Kidney epithelial cell (primary cell): ENCODE measurements around the gene SYDE1. TPM values are rescaled to one million over a fixed set of nuclear protein-coding genes. Genes with fewer than 3 reads are reported as not detected.

ENCODE experiments used
- DNase-seq: peaks from one replicate; pipeline ENCODE4 v3.0.0-alpha.2; 2010; ENCODE audit warnings: low read depth
- H3K27me3 ChIP-seq: 2 replicates; pipeline ENCODE4 v1.6.0; 2011; ENCODE audit warnings: low read length; ENCODE audit not compliant: control insufficient read depth, insufficient read depth
- H3K36me3 ChIP-seq: 2 replicates; pipeline ENCODE4 v1.5.1; 2011; ENCODE audit warnings: low read length; ENCODE audit not compliant: control insufficient read depth, insufficient read depth
- H3K4me3 ChIP-seq: 2 replicates; pipeline ENCODE4 v1.5.1; 2011; ENCODE audit warnings: low read depth, mild to moderate bottlenecking, control low read depth, low read length
- total RNA-seq: library from RNA; depleted of rRNA; stranded (reverse); fragments of >200 nt; gene quantifications from 2 replicates; pipeline ENCODE4 v1.2.3, GENCODE V29; 2015
- TF ChIP-seq, protein P1 (sequence below): IDR thresholded peaks from 2 replicates; pipeline ENCODE4 v1.5.1; 2011; ENCODE audit warnings: mild to moderate bottlenecking, moderate library complexity, low read length, control low read depth, inconsistent platforms; ENCODE audit not compliant: insufficient read depth, poor library complexity, severe bottlenecking

Gene SYDE1
- total RNA-seq, 1 donor from 2014 or later, result 28.4 TPM

DNA sequence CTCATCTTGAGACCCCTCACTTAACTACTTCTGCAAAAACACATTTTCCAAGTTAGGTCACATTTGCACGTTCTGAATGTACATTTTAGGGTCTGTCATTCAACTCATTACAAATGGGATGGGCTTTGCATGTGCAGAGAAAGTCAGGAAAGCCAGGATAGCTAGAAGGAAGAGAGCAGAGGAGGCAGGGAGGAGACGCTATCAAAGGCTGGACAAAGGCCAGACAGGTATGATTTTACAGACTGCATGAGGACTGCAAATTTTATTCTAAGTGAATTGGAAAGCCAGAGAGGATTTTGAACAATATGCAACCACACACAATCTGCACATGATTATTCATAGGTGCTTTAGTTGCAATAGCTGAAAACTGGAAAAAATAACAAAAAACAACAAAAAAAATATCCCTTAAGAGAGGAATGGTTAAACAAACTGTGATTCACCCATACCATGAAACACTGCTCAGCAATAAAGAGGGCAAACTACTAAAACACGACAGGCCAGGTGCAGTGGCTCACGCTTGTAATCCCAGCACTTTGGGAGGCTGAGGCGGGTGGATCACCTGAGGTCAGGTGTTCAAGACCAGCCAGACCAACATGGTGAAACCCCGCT, 21.1 kb downstream of the SYDE1 start:
- H3K36me3 ChIP-seq, result no peaks in the 10 kb centered on the region
- no peak overlapping the region for H3K4me3 ChIP-seq
- no peaks in the 10 kb centered on the region for H3K27me3 ChIP-seq
- no peak for DNase-seq
- TF ChIP-seq, protein P1, sequence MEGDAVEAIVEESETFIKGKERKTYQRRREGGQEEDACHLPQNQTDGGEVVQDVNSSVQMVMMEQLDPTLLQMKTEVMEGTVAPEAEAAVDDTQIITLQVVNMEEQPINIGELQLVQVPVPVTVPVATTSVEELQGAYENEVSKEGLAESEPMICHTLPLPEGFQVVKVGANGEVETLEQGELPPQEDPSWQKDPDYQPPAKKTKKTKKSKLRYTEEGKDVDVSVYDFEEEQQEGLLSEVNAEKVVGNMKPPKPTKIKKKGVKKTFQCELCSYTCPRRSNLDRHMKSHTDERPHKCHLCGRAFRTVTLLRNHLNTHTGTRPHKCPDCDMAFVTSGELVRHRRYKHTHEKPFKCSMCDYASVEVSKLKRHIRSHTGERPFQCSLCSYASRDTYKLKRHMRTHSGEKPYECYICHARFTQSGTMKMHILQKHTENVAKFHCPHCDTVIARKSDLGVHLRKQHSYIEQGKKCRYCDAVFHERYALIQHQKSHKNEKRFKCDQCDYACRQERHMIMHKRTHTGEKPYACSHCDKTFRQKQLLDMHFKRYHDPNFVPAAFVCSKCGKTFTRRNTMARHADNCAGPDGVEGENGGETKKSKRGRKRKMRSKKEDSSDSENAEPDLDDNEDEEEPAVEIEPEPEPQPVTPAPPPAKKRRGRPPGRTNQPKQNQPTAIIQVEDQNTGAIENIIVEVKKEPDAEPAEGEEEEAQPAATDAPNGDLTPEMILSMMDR, result no peak

- no peak overlapping the region for H3K4me3 ChIP-seq
- no peaks in the 10 kb centered on the region for H3K27me3 ChIP-seq
- TF ChIP-seq, protein P1, result no peak
- no peak for DNase-seq
- H3K36me3 ChIP-seq, result no peaks in the 10 kb centered on the region
Measured at GRCh38 chr19:15129856-15130585, 22.8 kb downstream of the SYDE1 start.

DNA sequence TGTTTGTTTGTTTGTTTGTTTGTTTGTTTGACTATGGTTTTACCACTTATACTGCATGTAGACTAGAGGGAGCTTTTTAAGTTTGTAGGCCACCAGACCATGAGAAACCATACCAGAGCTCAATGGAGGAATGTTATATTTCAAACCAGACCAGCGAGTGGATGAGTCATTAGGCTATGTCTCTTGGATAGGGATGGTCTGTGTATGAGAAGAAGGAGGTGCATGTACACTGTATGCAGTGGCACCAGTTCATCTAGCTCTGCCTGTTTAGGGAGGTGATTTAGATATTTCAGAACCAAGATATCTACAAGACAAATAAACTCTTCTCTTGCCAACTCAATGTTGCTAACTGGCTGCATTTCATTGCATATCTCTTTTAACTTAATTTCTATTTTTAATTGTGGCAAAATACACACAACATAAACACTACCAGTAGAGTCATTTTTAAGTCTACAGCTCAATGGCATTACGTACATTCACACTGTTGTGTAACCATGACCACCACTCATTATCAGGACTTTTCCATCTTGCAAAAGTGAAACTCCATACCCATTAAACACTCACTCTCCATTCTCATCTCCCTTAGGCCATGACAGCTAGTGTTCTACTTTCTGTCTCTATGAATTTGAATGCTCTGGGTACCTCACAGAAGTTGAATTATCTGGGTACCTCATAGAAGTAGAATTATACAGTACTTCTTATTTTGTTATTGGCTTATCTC, 29.2 kb downstream of the SYDE1 start:
- Histone ChIP-seq H3K27me3 (no peaks in the 10 kb centered on the region), H3K36me3 (no peaks in the 10 kb centered on the region), H3K4me3 (no peak overlapping the region)
- TF ChIP-seq, protein P1, result no peak
- no peak for DNase-seq

DNA sequence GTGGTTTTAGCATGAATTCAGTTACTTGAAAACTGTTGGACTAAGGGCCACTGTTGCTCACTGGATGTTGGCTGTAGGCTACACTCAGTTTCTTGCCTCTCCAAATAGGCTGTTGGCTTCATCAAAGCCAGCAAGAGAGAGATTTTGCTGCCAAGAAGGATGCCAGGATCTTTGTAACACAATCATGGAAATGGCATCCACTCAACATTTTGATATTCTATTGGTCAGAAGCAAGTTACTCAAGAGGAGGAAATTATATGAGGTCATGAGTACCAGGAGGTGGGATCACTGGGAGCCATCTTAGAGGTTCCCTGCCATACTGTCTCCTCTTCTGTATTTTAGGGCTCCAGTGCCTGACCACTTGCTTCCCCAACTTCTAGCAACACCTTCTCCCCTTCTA, 30.6 kb downstream of the SYDE1 start:
- H3K36me3 ChIP-seq, result no peaks in the 10 kb centered on the region
- H3K27me3 ChIP-seq, result no peaks in the 10 kb centered on the region
- TF ChIP-seq, protein P1, result no peak
- no peak overlapping the region for H3K4me3 ChIP-seq
- DNase-seq, result no peak

- DNase-seq, result no peak
- H3K27me3 ChIP-seq, result no peaks in the 10 kb centered on the region
- no peaks in the 10 kb centered on the region for H3K36me3 ChIP-seq
- H3K4me3 ChIP-seq, result no peak overlapping the region
- TF ChIP-seq, protein P1, result no peak
Measured at GRCh38 chr19:15138427-15138826, 31.2 kb downstream of the SYDE1 start.
